Epithelial cell of proximal tubule (primary cell): ENCODE data around the gene GATM. TPM values are rescaled to one million over a fixed set of nuclear protein-coding genes. Genes with fewer than 3 reads are reported as not detected.

Experiments
- DNase-seq: peaks from one replicate; pipeline ENCODE4 v3.0.0-alpha.2; 2011; ENCODE audit warnings: low read depth
- H3K4me3 ChIP-seq: 2 replicates; pipeline ENCODE4 v1.5.1; 2011; ENCODE audit warnings: low read depth, mild to moderate bottlenecking, low read length
- total RNA-seq: library from RNA; depleted of rRNA; stranded (reverse); fragments of >200 nt; gene quantifications from 2 replicates; pipeline ENCODE4 v1.2.3, GENCODE V29; 2015
- TF ChIP-seq, protein P1 (sequence below): conservative IDR thresholded peaks from 2 replicates; pipeline ENCODE4 v1.5.1; 2012; ENCODE audit warnings: low read depth, mild to moderate bottlenecking, low read length

GATM gene
- total RNA-seq, 1 donor from 2014 or later: 9.9 TPM

DNA sequence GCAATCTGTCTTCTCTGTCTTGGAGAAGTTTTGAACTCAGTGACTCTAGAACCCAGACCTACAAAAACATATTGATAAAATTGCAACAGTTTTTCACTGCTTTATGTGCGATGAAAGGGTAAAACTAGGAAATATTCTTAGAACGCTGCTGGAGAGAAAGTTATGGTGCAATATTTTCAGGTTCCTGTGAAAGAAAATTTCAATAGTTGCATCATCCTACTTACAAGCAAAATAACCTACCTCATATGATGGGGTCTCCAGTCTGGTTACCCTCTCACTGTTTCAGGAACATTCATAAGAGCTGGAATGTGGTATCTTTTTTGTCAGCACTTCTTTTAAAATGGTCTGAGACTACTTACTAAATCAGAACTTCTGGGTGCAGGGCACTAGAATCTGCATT, 27.1 kb downstream of the GATM start:
- TF ChIP-seq, protein P1, sequence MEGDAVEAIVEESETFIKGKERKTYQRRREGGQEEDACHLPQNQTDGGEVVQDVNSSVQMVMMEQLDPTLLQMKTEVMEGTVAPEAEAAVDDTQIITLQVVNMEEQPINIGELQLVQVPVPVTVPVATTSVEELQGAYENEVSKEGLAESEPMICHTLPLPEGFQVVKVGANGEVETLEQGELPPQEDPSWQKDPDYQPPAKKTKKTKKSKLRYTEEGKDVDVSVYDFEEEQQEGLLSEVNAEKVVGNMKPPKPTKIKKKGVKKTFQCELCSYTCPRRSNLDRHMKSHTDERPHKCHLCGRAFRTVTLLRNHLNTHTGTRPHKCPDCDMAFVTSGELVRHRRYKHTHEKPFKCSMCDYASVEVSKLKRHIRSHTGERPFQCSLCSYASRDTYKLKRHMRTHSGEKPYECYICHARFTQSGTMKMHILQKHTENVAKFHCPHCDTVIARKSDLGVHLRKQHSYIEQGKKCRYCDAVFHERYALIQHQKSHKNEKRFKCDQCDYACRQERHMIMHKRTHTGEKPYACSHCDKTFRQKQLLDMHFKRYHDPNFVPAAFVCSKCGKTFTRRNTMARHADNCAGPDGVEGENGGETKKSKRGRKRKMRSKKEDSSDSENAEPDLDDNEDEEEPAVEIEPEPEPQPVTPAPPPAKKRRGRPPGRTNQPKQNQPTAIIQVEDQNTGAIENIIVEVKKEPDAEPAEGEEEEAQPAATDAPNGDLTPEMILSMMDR: no peak
- H3K4me3 ChIP-seq: no peak overlapping the region
- DNase-seq: no peak

- TF ChIP-seq, protein P1: no peak
- no peak for DNase-seq
- no peak overlapping the region for H3K4me3 ChIP-seq
Measured at GRCh38 chr15:45349623-45350022, 28.7 kb downstream of the GATM start.

GRCh38 chr15:45347989-45348388, 30.4 kb downstream of the GATM start:
- no peak for DNase-seq
- no peak overlapping the region for H3K4me3 ChIP-seq
- TF ChIP-seq, protein P1: no peak

GRCh38 chr15:45347033-45347432, 31.3 kb downstream of the GATM start:
- no peak for DNase-seq
- TF ChIP-seq, protein P1: no peak
- H3K4me3 ChIP-seq: no peak overlapping the region

- H3K4me3 ChIP-seq: no peak overlapping the region
- no peak for DNase-seq
- TF ChIP-seq, protein P1: no peak
Measured at GRCh38 chr15:45346381-45346780, 32.0 kb downstream of the GATM start.

- no peak for DNase-seq
- TF ChIP-seq, protein P1: no peak
- H3K4me3 ChIP-seq: no peak overlapping the region
Measured at GRCh38 chr15:45343258-45343860, 35.0 kb downstream of the GATM start.

- no peak for DNase-seq
- TF ChIP-seq, protein P1: no peak
- no peak overlapping the region for H3K4me3 ChIP-seq
Measured at GRCh38 chr15:45341790-45342189, 36.6 kb downstream of the GATM start.
